Kidney epithelial cell (primary cell): ENCODE data around the gene PRCP. TPM values are rescaled to one million over a fixed set of nuclear protein-coding genes. Genes with fewer than 3 reads are reported as not detected.

Experiments
- DNase-seq: peaks from one replicate; pipeline ENCODE4 v3.0.0-alpha.2; 2010; ENCODE audit warnings: low read depth
- H3K27me3 ChIP-seq: 2 replicates; pipeline ENCODE4 v1.6.0; 2011; ENCODE audit warnings: low read length; ENCODE audit not compliant: control insufficient read depth, insufficient read depth
- H3K36me3 ChIP-seq: 2 replicates; pipeline ENCODE4 v1.5.1; 2011; ENCODE audit warnings: low read length; ENCODE audit not compliant: control insufficient read depth, insufficient read depth
- H3K4me3 ChIP-seq: 2 replicates; pipeline ENCODE4 v1.5.1; 2011; ENCODE audit warnings: low read depth, mild to moderate bottlenecking, control low read depth, low read length
- total RNA-seq: library from RNA; depleted of rRNA; stranded (reverse); fragments of >200 nt; gene quantifications from 2 replicates; pipeline ENCODE4 v1.2.3, GENCODE V29; 2015
- TF ChIP-seq, protein P1 (sequence below): IDR thresholded peaks from 2 replicates; pipeline ENCODE4 v1.5.1; 2011; ENCODE audit warnings: mild to moderate bottlenecking, moderate library complexity, low read length, control low read depth, inconsistent platforms; ENCODE audit not compliant: insufficient read depth, poor library complexity, severe bottlenecking

PRCP gene
- total RNA-seq, 1 donor from 2014 or later = 23.7 TPM

DNA sequence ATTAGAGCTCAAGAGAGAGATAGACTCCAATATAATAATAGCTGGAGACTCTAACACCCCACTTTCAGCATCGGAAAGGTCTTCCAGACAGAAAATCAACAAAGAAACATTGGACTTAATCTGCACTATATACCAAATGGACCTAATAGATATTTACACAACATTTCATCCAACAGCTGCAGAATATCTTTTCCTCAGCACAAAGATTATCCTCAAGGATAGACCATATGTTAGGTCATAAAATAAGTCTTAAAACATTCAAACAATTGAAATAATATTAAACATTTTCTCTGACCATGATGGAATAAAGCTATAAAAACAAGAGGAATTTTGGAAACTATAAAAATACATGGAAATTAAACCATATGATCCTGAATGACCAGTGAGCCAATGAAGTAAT, 121.5 kb downstream of the PRCP start:
- Histone ChIP-seq H3K4me3 (no peak overlapping the region), H3K36me3 (no peaks in the 10 kb centered on the region), H3K27me3 (no peaks in the 10 kb centered on the region)
- TF ChIP-seq, protein P1, sequence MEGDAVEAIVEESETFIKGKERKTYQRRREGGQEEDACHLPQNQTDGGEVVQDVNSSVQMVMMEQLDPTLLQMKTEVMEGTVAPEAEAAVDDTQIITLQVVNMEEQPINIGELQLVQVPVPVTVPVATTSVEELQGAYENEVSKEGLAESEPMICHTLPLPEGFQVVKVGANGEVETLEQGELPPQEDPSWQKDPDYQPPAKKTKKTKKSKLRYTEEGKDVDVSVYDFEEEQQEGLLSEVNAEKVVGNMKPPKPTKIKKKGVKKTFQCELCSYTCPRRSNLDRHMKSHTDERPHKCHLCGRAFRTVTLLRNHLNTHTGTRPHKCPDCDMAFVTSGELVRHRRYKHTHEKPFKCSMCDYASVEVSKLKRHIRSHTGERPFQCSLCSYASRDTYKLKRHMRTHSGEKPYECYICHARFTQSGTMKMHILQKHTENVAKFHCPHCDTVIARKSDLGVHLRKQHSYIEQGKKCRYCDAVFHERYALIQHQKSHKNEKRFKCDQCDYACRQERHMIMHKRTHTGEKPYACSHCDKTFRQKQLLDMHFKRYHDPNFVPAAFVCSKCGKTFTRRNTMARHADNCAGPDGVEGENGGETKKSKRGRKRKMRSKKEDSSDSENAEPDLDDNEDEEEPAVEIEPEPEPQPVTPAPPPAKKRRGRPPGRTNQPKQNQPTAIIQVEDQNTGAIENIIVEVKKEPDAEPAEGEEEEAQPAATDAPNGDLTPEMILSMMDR = no peak
- no peak for DNase-seq

DNA sequence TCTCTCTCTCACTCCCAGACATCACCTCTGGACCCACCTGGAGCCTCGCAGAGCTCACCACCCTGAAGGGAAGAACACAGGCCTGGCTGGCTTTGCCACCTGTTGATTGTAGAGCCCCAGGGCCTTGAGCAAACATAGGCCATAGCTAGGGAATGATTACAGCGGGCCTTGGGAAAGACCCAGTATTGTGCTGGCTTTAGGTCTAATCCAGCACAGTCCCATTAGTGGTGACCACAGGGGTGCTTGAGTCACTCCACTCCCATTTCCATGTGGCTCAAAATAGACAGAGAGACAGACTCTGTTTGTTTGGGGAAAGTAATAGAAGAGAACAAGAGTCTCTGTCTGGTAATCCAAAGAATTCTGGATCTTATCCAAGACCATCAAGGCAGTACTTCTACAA, 123.9 kb downstream of the PRCP start:
- TF ChIP-seq, protein P1 = no peak
- DNase-seq = no peak
- H3K4me3 ChIP-seq = no peak overlapping the region
- H3K27me3 ChIP-seq = no peaks in the 10 kb centered on the region
- no peaks in the 10 kb centered on the region for H3K36me3 ChIP-seq

DNA sequence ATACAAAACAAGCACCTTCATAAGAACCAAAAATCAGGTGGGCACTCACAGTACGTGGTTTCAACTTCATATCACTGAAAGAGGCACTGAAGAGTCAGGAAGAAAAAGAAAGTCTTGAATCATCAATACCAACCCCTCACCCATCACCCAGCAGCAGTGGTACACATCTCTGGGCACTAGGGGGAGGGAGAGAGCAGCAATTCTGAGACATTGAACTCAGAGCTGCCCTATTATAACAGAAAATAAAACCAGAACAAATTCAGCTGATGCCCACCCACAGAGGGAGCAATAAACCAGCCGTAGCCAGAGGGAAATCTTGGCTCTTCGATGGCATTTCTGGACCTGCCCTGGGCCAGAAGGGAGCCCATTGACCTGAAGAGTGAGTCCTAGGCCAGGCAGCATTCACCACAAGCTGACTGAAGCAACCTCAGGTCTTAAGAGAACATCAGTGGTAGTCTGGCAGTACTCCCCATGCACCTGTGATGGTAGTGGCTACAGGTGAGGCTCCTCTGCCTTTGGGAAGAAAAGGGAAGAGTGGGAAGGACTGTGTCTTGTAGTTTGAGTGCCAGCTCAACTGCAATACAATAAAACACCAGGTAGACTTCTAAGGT, 124.4 kb downstream of the PRCP start:
- H3K36me3 ChIP-seq = no peaks in the 10 kb centered on the region
- DNase-seq = no peak
- H3K4me3 ChIP-seq = no peak overlapping the region
- TF ChIP-seq, protein P1 = peak; percentile 58
- H3K27me3 ChIP-seq = no peaks in the 10 kb centered on the region

DNA sequence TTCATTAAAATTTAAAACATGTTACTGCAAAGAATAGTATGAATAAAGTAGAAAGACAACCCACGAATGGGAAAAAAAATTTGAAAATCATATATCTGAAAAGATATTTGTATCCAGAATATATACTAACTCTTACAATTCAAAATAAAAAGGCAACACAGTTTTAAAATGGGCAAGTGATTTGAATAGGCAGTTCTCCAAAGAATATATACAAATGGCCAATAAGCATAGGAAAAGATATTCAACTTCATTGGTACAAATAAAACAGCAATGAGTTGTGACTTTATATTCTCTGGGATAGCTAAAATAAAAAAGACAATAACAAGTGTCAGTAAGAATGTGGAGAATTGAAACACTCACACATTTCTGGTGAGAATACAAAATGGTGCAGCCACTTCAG, 125.0 kb downstream of the PRCP start:
- no peaks in the 10 kb centered on the region for H3K27me3 ChIP-seq
- H3K4me3 ChIP-seq = no peak overlapping the region
- TF ChIP-seq, protein P1 = no peak
- no peak for DNase-seq
- no peaks in the 10 kb centered on the region for H3K36me3 ChIP-seq

Other genes starting within 250 kb of the PRCP start
- 0.38 and 0.48 TPM in 2 replicates for gene FAM181B, start 166.6 kb downstream of the PRCP start, total RNA-seq
- 1.6 and 3.2 TPM in 2 replicates for gene DDIAS, start 1.3 kb upstream of the PRCP start, total RNA-seq
- gene RAB30, start 171.5 kb upstream of the PRCP start, total RNA-seq = 1.6 and 5.8 TPM in 2 replicates